ENCODE data around the gene ZBTB9.
A peak's percentile ranks its signal among the peaks of the same experiment; 100 is the strongest.

Gene ZBTB9

GRCh38 chr6:33410711-33411631, 43.4 kb upstream of the ZBTB9 start, which contains the start of gene PHF1:
Gene PHF1, plus strand, starts transcription at chr6:33411014. Its CDS starts 1,250 bp downstream, at chr6:33412264.
- peak within 1 kb of the TSS; percentile 87 for H3K9ac ChIP-seq (ENCODE audit: low read depth, low read length)
- peak within 1 kb of the TSS; percentile 69 to 75 for H3K4me3 ChIP-seq (ENCODE audit: low read depth in 1 of 2, low read length in 2 of 2)
- TF ChIP-seq CTCF (IDR thresholded peaks at IDR 0.05; ENCODE audit: borderline replicate concordance, extremely low read depth, low read length, poor library complexity, severe bottlenecking) (peak; percentile 19), EZH2 (IDR thresholded peaks at IDR 0.05; ENCODE audit: borderline replicate concordance, low read depth, low read length, severe bottlenecking) (no peak)
- peaks cover 37% of the 10 kb centered on the region for H3K79me2 ChIP-seq (ENCODE audit: insufficient read depth, low read length)
- peak within 1 kb of the TSS; percentile 100 for H3K27ac ChIP-seq (ENCODE audit: low read length)
- no peaks in the 10 kb centered on the region for H3K27me3 ChIP-seq (ENCODE audit: insufficient read depth, low read length, poor library complexity)
- peaks cover 51% of the 10 kb centered on the region for H3K4me1 ChIP-seq (ENCODE audit: insufficient read depth, low read length)
- no peaks in the 10 kb centered on the region for H3K9me3 ChIP-seq (ENCODE audit: insufficient read depth, low read length, severe bottlenecking)
- ATAC-seq (ENCODE audit: insufficient read depth, low read depth) (peak; percentile 32), DNase-seq (peak; percentile 78)
- H4K20me1 ChIP-seq (ENCODE audit: insufficient read depth, low read length): peaks cover 23% of the 10 kb centered on the region; the same call in 1 of the 2 replicates
- H3K36me3 ChIP-seq (ENCODE audit: insufficient read depth, low read length): peaks cover 62% of the 10 kb centered on the region
- H3K4me2 ChIP-seq (ENCODE audit: insufficient read depth, low read length): peak within 1 kb of the TSS; percentile 89
- peak within 1 kb of the TSS; percentile 90 for H2AFZ ChIP-seq (ENCODE audit: low read depth, low read length)

GRCh38 chr6:33411632-33412005, 42.8 kb upstream of the ZBTB9 start:
- Histone ChIP-seq H4K20me1 (ENCODE audit: insufficient read depth, low read length) (peaks cover 24% of the 10 kb centered on the region; the same call in 1 of the 2 replicates), H3K27ac (ENCODE audit: low read length) (peak overlapping the region; percentile 95), H3K4me1 (ENCODE audit: insufficient read depth, low read length) (peaks cover 57% of the 10 kb centered on the region), H3K9ac (ENCODE audit: low read depth, low read length) (peak overlapping the region; percentile 83), H3K36me3 (ENCODE audit: insufficient read depth, low read length) (peaks cover 61% of the 10 kb centered on the region), H2AFZ (ENCODE audit: low read depth, low read length) (no peak overlapping the region), H3K4me2 (ENCODE audit: insufficient read depth, low read length) (peak overlapping the region; percentile 70), H3K79me2 (ENCODE audit: insufficient read depth, low read length) (peaks cover 43% of the 10 kb centered on the region), H3K9me3 (ENCODE audit: insufficient read depth, low read length, severe bottlenecking) (no peaks in the 10 kb centered on the region), H3K27me3 (ENCODE audit: insufficient read depth, low read length, poor library complexity) (no peaks in the 10 kb centered on the region), H3K4me3 (ENCODE audit: low read depth in 1 of 2, low read length in 2 of 2) (peak overlapping the region; percentile 69 to 75)
- DNase-seq (no peak), ATAC-seq (ENCODE audit: insufficient read depth, low read depth) (no peak)
- no peak for TF ChIP-seq CTCF (IDR thresholded peaks at IDR 0.05; ENCODE audit: borderline replicate concordance, extremely low read depth, low read length, poor library complexity, severe bottlenecking)
- no peak for TF ChIP-seq EZH2 (IDR thresholded peaks at IDR 0.05; ENCODE audit: borderline replicate concordance, low read depth, low read length, severe bottlenecking)

- no peaks in the 10 kb centered on the region for H3K9me3 ChIP-seq (ENCODE audit: insufficient read depth, low read length, severe bottlenecking)
- peaks cover 65% of the 10 kb centered on the region for H3K4me1 ChIP-seq (ENCODE audit: insufficient read depth, low read length)
- ATAC-seq (ENCODE audit: insufficient read depth, low read depth) (no peak), DNase-seq (no peak)
- peaks cover 51% of the 10 kb centered on the region for H3K79me2 ChIP-seq (ENCODE audit: insufficient read depth, low read length)
- no peaks in the 10 kb centered on the region for H3K27me3 ChIP-seq (ENCODE audit: insufficient read depth, low read length, poor library complexity)
- no peak overlapping the region for H3K27ac ChIP-seq (ENCODE audit: low read length)
- H3K36me3 ChIP-seq (ENCODE audit: insufficient read depth, low read length): peaks cover 56% of the 10 kb centered on the region
- peak overlapping the region; percentile 83; the same call in 1 of the 2 replicates for H3K9ac ChIP-seq (ENCODE audit: low read depth, low read length)
- H3K4me2 ChIP-seq (ENCODE audit: insufficient read depth, low read length): peak overlapping the region; percentile 70
- H4K20me1 ChIP-seq (ENCODE audit: insufficient read depth, low read length): peaks cover 28% of the 10 kb centered on the region; the same call in 1 of the 2 replicates
- H3K4me3 ChIP-seq (ENCODE audit: low read depth in 1 of 2, low read length in 2 of 2): no peak overlapping the region
- H2AFZ ChIP-seq (ENCODE audit: low read depth, low read length): no peak overlapping the region
- TF ChIP-seq EZH2 (IDR thresholded peaks at IDR 0.05; ENCODE audit: borderline replicate concordance, low read depth, low read length, severe bottlenecking): no peak
- no peak for TF ChIP-seq CTCF (IDR thresholded peaks at IDR 0.05; ENCODE audit: borderline replicate concordance, extremely low read depth, low read length, poor library complexity, severe bottlenecking)
These were observed 42.0 kb upstream of the ZBTB9 start for GRCh38 chr6:33412140-33413009.

Data from DND-41 (cell line).